Lung (tissue), 12 donors: ENCODE measurements around the gene ARL14. TPM values are rescaled to one million over a fixed set of nuclear protein-coding genes. Genes with fewer than 3 reads are reported as not detected.

Source experiments
- ATAC-seq: fragments of 200-7000 bp; cut with Tn5 transposase; one replicate; pipeline ENCODE4 v1.9.1; 2020; ENCODE audit warnings: moderate number of reproducible peaks; ENCODE audit not compliant: insufficient read depth, low FRiP score
- DNase-seq, 3 donors: peaks; one replicate each; pipeline ENCODE4 v3.0.0-alpha.2; 2013 to 2017
- H3K27ac ChIP-seq, 2 donors: one replicate each; pipeline ENCODE4 v1.5.1; 2013; ENCODE audit warnings: mild to moderate bottlenecking in 2 of 2, moderate library complexity in 2 of 2, control low read depth in 1 of 2, inconsistent platforms in 1 of 2, low read depth in 1 of 2, low read length in 1 of 2
- H3K27me3 ChIP-seq, 3 donors: one replicate each; pipeline ENCODE4 v1.5.1; 2013; ENCODE audit warnings: low read length in 2 of 3; ENCODE audit not compliant: control insufficient read depth in 3 of 3, insufficient read depth in 3 of 3
- H3K36me3 ChIP-seq, 4 donors: one replicate each; pipeline ENCODE4 v1.5.1; 2013; ENCODE audit warnings: low read length in 4 of 4, mild to moderate bottlenecking in 1 of 4, moderate library complexity in 1 of 4; ENCODE audit not compliant: control insufficient read depth in 4 of 4, insufficient read depth in 4 of 4
- H3K4me1 ChIP-seq, 5 donors: one replicate each; pipeline ENCODE4 v1.5.1; 2013; ENCODE audit warnings: low read length in 5 of 5, mild to moderate bottlenecking in 2 of 5, moderate library complexity in 1 of 5; ENCODE audit not compliant: control insufficient read depth in 5 of 5, insufficient read depth in 5 of 5
- H3K4me3 ChIP-seq: one replicate; pipeline ENCODE4 v1.5.1; 2013; ENCODE audit warnings: mild to moderate bottlenecking, control low read depth, moderate library complexity
- H3K9ac ChIP-seq, 2 donors: one replicate each; pipeline ENCODE4 v1.5.1; 2013; ENCODE audit warnings: low read length in 2 of 2, control low read depth in 1 of 2; ENCODE audit not compliant: insufficient read depth in 1 of 2
- H3K9me3 ChIP-seq, 4 donors: one replicate each; pipeline ENCODE4 v1.5.1; 2013; ENCODE audit warnings: low read length in 3 of 4, mild to moderate bottlenecking in 1 of 4, moderate library complexity in 1 of 4; ENCODE audit not compliant: control insufficient read depth in 4 of 4, insufficient read depth in 3 of 4
- WGBS, 2 donors: extraction: QIAGEN DNeasy Blood & Tissue Kit; methylation state at CpG; one replicate each; pipeline ENCODE4 v1.1.7; 2013; 5-methylcytosine and 5-hydroxymethylcytosine counted together
- polyA plus RNA-seq, 2 donors: library from polyadenylated mRNA; stranded (reverse); fragments of 200-250 nt; gene quantifications; one replicate each; pipeline ENCODE4 v1.2.1, GENCODE V29; 2013
- total RNA-seq, 2 donors: library from RNA; depleted of rRNA in 1 of 2; stranded (reverse); fragments of >200 nt in 1 of 2; gene quantifications; one replicate each; pipeline ENCODE4 v1.2.1, GENCODE V29; 2014 to 2021
- TF ChIP-seq, protein P1 (sequence below): IDR thresholded peaks from 2 replicates; pipeline ENCODE4 v1.5.1; 2012; ENCODE audit warnings: mild to moderate bottlenecking; ENCODE audit errors: control extremely low read depth, extremely low read depth
- donor health status: control.
- donor health status: control.
- donor health status: Bipolar disorder and iron deficiency.
- donor health status: healthy.
- donor health status: DM: yes; HTN: yes; CAD: no.

The ARL14 gene
- total and polyA plus RNA-seq, 4 donors: 0.09 to 0.24 TPM; not detected in 2

DNA sequence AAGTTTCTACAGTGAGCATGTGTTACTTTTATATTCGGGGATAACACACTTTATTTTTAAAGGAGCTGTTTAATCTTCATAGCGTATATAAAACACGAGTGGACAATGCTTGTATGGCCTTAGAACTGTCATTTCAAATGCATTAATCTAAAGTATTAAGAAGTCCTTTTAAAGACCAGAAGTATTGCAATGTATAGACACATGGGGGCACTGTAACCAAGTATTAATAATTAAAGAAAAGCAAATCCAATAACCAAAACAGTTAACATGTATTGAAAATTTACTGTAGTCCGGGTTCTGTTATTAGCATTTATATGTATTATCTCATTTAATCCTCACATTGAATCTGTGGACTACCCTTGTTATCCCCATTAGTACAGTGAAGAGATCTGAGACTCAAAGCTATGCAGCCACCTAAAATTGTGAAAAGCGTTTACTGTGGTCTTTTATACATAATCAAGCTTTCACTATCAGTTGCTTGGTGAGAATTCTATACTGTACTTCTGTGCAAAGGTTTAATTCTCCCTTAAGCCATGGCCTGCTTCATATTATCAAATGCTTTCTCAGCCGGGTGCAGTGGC is 10.1 kb downstream of the ARL14 start:
- Histone ChIP-seq H3K4me3 (no peak overlapping the region), H3K27me3 (no peaks in the 10 kb centered on the region), H3K4me1 (no peaks in the 10 kb centered on the region), H3K9ac (no peak overlapping the region), H3K27ac (no peak overlapping the region), H3K9me3 (no peaks in the 10 kb centered on the region), H3K36me3 (no peaks in the 10 kb centered on the region)
- WGBS, 2 donors: 70 to 74% methylated on average over 6 of the region's 6 CpGs
- ATAC-seq (no peak), DNase-seq (peak in 1 of 3 donors; percentile 23)
- TF ChIP-seq, protein P1, sequence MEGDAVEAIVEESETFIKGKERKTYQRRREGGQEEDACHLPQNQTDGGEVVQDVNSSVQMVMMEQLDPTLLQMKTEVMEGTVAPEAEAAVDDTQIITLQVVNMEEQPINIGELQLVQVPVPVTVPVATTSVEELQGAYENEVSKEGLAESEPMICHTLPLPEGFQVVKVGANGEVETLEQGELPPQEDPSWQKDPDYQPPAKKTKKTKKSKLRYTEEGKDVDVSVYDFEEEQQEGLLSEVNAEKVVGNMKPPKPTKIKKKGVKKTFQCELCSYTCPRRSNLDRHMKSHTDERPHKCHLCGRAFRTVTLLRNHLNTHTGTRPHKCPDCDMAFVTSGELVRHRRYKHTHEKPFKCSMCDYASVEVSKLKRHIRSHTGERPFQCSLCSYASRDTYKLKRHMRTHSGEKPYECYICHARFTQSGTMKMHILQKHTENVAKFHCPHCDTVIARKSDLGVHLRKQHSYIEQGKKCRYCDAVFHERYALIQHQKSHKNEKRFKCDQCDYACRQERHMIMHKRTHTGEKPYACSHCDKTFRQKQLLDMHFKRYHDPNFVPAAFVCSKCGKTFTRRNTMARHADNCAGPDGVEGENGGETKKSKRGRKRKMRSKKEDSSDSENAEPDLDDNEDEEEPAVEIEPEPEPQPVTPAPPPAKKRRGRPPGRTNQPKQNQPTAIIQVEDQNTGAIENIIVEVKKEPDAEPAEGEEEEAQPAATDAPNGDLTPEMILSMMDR: no peak

DNA sequence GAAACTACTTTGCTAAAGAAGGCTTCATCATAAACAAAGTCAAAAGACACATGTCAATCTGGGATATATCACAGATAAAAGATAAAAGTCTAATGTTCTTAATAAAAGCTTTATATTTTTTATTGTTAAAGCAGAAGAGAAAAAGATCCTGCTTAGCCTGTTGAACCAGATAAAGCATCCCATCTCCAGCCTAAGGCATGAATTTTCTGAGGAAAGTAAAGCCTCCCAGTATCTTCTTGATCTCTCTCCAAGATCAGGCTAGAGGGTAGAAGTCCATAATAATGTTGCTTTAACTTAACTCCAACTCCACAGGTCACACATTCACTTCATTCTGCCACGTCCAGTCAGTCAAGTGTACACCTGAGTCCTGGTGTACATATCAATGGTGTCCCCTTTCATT is 14.2 kb downstream of the ARL14 start:
- no peaks in the 10 kb centered on the region for H3K36me3 ChIP-seq
- ATAC-seq (no peak), DNase-seq (no peak)
- no peaks in the 10 kb centered on the region for H3K27me3 ChIP-seq
- 87 to 92% methylated on average over 1 of the region's 1 CpG for WGBS, 2 donors
- H3K9ac ChIP-seq: no peak overlapping the region
- no peak overlapping the region for H3K4me3 ChIP-seq
- TF ChIP-seq, protein P1: no peak
- H3K27ac ChIP-seq: no peak overlapping the region
- peaks cover 0 to 4% (median 0%) of the 10 kb centered on the region in 4 donors for H3K9me3 ChIP-seq
- no peaks in the 10 kb centered on the region for H3K4me1 ChIP-seq

DNA sequence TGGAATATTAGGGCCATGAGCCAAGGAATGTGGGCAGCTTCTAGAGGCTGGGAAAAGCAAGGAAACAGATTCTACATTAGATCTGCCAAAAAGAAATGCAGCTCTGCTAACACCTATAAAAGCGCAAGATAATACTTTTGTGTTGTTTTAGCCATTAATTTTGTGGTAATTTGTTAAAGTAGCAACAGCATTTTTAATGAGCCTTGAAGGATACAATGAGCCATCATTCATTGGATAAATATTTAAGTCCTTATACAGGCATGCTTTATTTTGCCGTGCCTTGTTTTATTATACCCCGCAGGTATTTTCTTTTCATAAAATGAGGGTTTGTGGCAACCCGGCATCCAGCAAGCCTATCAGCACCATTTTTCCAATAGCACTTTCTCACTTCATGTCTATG is 15.0 kb downstream of the ARL14 start:
- no peak for ATAC-seq
- no peaks in the 10 kb centered on the region for H3K27me3 ChIP-seq
- no peaks in the 10 kb centered on the region for H3K36me3 ChIP-seq
- H3K4me3 ChIP-seq: no peak overlapping the region
- H3K9ac ChIP-seq: no peak overlapping the region
- 98 to 99% methylated on average over 4 of the region's 4 CpGs for WGBS, 2 donors
- H3K4me1 ChIP-seq: no peaks in the 10 kb centered on the region
- DNase-seq: no peak
- TF ChIP-seq, protein P1: no peak
- H3K27ac ChIP-seq: no peak overlapping the region
- H3K9me3 ChIP-seq: peaks cover 0 to 4% (median 0%) of the 10 kb centered on the region in 4 donors

DNA sequence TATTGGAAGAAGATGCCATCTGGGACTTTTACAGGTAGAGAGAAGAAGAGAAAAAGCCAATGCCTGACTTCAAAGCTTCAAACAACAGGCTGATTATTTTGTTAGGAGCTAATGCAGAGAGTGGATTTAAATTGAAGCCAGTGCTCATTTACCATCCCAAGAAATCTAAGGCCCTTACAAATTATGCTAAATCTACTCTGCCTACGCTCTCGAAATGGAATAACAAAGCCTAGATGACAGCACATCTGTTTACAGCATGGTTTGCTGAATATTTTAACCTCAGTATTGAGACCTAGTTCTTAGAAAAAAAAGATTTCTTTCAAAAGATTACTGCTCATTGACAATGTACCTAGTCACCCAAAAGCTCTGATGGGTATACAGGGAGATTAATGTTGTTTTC is 16.2 kb downstream of the ARL14 start:
- peaks cover 0 to 4% (median 0%) of the 10 kb centered on the region in 5 donors for H3K4me1 ChIP-seq
- H3K36me3 ChIP-seq: no peaks in the 10 kb centered on the region
- DNase-seq (no peak), ATAC-seq (no peak)
- H3K4me3 ChIP-seq: no peak overlapping the region
- 44 to 95% methylated on average over 2 of the region's 2 CpGs for WGBS, 2 donors
- H3K27me3 ChIP-seq: no peaks in the 10 kb centered on the region
- no peak overlapping the region for H3K27ac ChIP-seq
- peaks cover 0 to 4% (median 0%) of the 10 kb centered on the region in 4 donors for H3K9me3 ChIP-seq
- TF ChIP-seq, protein P1: no peak
- H3K9ac ChIP-seq: no peak overlapping the region
